Mammary microvascular endothelial cell (primary cell): ENCODE data around the gene CD209. TPM values are rescaled to one million over a fixed set of nuclear protein-coding genes. Genes with fewer than 3 reads are reported as not detected.

ENCODE experiments used
- total RNA-seq: library from RNA; depleted of rRNA; stranded (reverse); fragments of >200 nt; gene quantifications from 2 replicates; pipeline ENCODE4 v1.2.3, GENCODE V29; 2015

Gene CD209
- total RNA-seq, result not detected in 2 replicates

GRCh38 chr19:7746903-7747884, at the start of gene CD209:
Gene CD209 (minus strand): TSS chr19:7747534. CDS start chr19:7747511, 23 bp downstream.

GRCh38 chr19:7762719-7763293, 15.5 kb upstream of the CD209 start, which contains the start of gene CLEC4M:
Gene CLEC4M (plus strand): TSS chr19:7763243. CDS start chr19:7763267, 24 bp downstream.

DNA sequence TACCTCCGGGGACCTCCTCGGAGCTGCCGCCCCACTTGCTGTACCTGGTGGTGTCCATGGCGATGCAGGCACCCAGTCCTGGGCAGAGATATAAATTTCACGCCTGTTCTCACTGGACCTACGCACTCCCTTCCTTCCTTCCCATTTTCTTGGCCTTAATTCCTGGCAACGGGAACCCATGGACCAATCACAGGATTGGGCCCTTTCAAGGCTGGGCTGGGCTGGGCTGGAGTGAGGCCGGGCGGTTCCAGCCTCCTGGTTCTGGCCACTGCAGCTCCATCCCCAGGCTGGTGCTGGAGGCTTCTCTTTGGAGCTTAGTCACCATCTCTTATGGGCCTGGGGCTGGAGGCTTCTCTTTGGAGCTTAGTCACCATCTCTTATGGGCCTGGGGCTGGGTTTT, 15.3 kb downstream of the CD209 start, which contains the start of gene CLEC4G:
TSS of gene CLEC4G (minus strand) at position 66 of the 400 bp plus-strand sequence. CDS start at position 58, 8 bp downstream.

GRCh38 chr19:7701654-7702457, 45.5 kb downstream of the CD209 start, which contains the start of gene FCER2:
Gene FCER2 (minus strand): TSS chr19:7702131. CDS start chr19:7699760, 2,371 bp downstream.

Other genes starting within 250 kb of the CD209 start
- gene ZNF358, start 231.4 kb downstream of the CD209 start, total RNA-seq, result 26.2 and 26.8 TPM in 2 replicates
- gene MCOLN1, start 224.9 kb downstream of the CD209 start, total RNA-seq, result 6.3 and 8.0 TPM in 2 replicates
- 108 and 110 TPM in 2 replicates for gene PNPLA6, start 211.8 kb downstream of the CD209 start, total RNA-seq
- gene CAMSAP3, start 151.7 kb downstream of the CD209 start, total RNA-seq, result 0.10 TPM in 1 of 2 replicates, not detected in the other
- gene XAB2, start 118.0 kb downstream of the CD209 start, total RNA-seq, result 31.4 and 33.1 TPM in 2 replicates
- 14.0 and 21.4 TPM in 2 replicates for gene PET100, start 117.7 kb downstream of the CD209 start, total RNA-seq
- gene PCP2, start 113.8 kb downstream of the CD209 start, total RNA-seq, result not detected in 2 replicates
- gene STXBP2, start 110.4 kb downstream of the CD209 start, total RNA-seq, result 21.4 and 27.1 TPM in 2 replicates
- gene RETN, start 78.5 kb downstream of the CD209 start, total RNA-seq, result not detected in 2 replicates
- gene MCEMP1, start 70.4 kb downstream of the CD209 start, total RNA-seq, result not detected in 2 replicates
- gene TRAPPC5, start 66.7 kb downstream of the CD209 start, total RNA-seq, result 129 and 159 TPM in 2 replicates
- not detected in 2 replicates for gene FCER2, start 45.4 kb downstream of the CD209 start, total RNA-seq
- not detected in 2 replicates for gene CLEC4G, start 15.4 kb downstream of the CD209 start, total RNA-seq
- 0.20 TPM in 1 of 2 replicates, not detected in the other for gene CLEC4M, start 15.7 kb upstream of the CD209 start, total RNA-seq
- 19.7 and 21.1 TPM in 2 replicates for gene EVI5L, start 82.7 kb upstream of the CD209 start, total RNA-seq
- gene PRR36, start 126.9 kb upstream of the CD209 start, total RNA-seq, result not detected in 2 replicates
- gene LRRC8E, start 141.0 kb upstream of the CD209 start, total RNA-seq, result 1.00 and 1.4 TPM in 2 replicates
- 7.8 and 9.3 TPM in 2 replicates for gene MAP2K7, start 156.3 kb upstream of the CD209 start, total RNA-seq
- gene TGFBR3L, start 167.3 kb upstream of the CD209 start, total RNA-seq, result not detected in 2 replicates
- gene SNAPC2, start 172.8 kb upstream of the CD209 start, total RNA-seq, result 33.9 and 41.0 TPM in 2 replicates
- 4.1 and 5.5 TPM in 2 replicates for gene CTXN1, start 178.6 kb upstream of the CD209 start, total RNA-seq
- 60.7 and 70.1 TPM in 2 replicates for gene TIMM44, start 196.1 kb upstream of the CD209 start, total RNA-seq